GM19043 (cell line): ENCODE results near the gene RNF125.
A peak's percentile ranks its signal among the peaks of the same experiment; 100 is the strongest.
"Not testable (repeated sequence)": the region's sequence is repeated elsewhere in the genome, so short reads cannot be mapped to it uniquely, and the experiment has no call there.

Source experiments
- ATAC-seq: cut with Tn5 transposase; IDR thresholded peaks from one replicate; pipeline ENCODE4 v1.9.1; 2021; ENCODE audit warnings: low read depth; ENCODE audit not compliant: unreplicated experiment

The RNF125 gene

DNA sequence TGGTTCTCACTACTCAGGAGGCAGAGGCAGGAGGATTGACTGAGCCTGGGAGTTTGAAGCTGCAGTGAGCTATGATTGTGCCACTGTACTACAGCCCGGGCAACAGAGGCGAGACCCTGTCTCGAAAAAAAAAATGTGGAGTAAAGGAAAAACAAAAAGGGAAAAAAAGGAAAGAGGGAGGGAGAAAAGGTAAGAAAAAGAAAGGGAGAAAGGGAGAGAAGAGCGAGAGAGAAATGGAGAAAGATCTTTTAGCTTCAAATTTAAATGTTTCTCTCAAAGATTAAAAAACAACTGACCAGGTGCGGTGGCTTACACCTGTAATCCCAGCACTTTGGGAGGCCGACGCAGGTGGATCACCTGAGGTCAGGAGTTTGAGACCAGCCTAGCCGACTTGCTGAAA, 65.2 kb downstream of the RNF125 start:
- ATAC-seq, result no peak

- ATAC-seq, result no peak
Measured at GRCh38 chr18:32086881-32087280, 68.3 kb downstream of the RNF125 start.

- not testable (repeated sequence) for ATAC-seq
Measured at GRCh38 chr18:32090831-32091230, 72.2 kb downstream of the RNF125 start.

GRCh38 chr18:32091325-32091723, 72.7 kb downstream of the RNF125 start:
- ATAC-seq, result no peak

DNA sequence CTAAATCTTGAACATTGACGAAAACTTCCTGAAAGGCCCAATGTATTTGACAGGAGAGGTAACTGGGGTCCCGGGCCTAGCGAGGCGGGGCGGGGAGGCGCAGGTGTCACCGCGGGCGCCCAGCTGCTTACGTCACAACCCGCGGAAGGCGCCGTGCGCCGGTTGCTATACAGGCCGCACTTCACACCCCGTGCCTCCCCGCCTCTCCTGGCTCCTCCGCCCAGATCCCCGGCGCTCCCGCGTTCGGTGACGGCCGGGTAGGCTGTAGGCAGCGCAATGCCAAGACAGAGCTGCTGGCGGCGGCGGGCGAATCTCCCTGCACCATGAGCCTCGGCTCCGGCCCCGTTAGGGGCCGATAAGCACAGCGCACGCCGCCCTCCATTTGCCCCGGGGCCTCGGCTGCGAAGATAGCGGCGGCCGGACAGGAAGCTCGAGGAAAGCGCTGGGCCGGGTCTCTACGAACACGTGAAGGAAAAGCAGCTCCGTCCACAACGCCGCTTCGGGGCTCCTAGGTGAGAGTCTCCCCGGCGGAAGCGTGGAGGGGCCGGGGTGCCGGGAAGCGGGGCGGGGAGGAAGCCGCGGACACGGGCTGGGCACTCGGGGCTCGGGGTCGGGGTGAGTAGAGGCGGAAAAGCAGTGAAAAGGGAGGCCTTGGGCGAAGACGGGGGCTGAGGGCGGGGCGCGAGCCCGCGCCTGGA, 73.2 kb downstream of the RNF125 start, which contains the start of gene RNF138:
Gene RNF138, plus strand, starts transcription at position 151 of the 698 bp plus-strand sequence. CDS start 903 bp downstream, outside the sequence.
- ATAC-seq, result peak; percentile 47

DNA sequence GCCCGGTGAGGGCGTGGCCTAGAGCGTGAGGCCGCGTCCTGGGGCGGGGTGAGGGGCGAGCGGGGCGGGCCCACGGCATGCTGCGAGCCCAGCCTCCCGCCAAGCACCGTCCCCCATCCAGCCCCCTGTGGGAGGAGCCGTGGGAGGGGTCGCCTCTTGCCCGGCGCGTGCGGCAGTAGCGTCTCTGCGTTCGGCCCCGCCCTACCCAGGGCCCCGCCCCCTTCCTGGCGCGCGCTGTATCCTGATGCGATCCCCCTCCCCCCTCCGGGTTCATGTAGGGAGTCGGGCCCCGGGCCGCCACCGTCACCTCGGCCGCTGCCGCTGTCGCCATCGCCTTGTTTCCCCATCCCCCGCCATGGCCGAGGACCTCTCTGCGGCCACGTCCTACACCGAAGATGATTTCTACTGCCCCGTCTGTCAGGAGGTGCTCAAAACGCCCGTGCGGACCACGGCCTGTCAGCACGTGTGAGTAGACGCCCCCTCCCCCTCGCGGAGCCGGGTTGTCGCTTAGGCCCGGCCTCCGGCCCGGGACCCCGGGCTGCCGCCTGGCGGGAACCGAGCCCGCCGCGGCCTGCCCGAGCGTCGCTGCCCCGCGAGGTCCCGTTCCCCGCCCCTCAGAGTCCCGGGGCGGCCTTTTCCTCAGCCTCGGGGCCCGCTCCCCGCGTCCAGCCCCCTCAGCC, 73.9 kb downstream of the RNF125 start:
- peak; percentile 74 for ATAC-seq

GRCh38 chr18:32093102-32093511, 74.5 kb downstream of the RNF125 start:
- ATAC-seq, result peak; percentile 25

DNA sequence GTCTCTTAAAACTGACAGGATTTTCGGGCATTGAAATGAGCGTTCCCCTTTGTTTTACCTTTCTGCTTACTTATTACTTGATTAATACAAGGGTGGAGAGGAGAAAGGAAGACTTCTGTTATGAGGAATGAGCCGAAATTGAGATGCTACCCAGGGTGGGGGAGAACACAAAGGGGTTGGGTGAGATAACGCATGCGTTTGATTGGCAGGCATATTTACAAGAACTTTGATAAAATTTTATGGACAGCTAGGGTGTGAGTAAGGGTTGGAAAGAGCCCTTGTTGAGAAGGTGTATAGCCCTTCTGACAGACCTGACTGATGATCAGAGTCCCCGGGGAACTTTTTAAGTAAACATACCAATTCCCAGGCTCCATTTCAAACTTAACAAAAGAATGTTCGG, 74.9 kb downstream of the RNF125 start:
- no peak for ATAC-seq

GRCh38 chr18:32095192-32095899, 76.7 kb downstream of the RNF125 start:
- no peak for ATAC-seq

DNA sequence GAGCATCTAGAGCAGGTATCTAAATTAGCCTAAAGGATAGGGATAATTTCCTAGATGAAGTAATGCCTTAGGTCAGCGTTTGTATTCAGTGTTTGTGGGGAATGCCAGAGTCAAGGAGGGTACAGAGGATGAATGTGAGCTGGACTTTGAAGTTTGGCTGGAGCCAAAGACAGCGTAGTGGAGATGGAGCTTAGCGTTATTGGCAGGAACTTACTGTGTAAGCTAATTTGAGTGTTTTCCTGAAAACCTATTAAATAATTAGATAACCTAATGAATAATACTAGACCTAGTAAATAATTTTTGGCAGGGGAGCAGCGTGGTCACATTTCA, 77.2 kb downstream of the RNF125 start:
- no peak for ATAC-seq

DNA sequence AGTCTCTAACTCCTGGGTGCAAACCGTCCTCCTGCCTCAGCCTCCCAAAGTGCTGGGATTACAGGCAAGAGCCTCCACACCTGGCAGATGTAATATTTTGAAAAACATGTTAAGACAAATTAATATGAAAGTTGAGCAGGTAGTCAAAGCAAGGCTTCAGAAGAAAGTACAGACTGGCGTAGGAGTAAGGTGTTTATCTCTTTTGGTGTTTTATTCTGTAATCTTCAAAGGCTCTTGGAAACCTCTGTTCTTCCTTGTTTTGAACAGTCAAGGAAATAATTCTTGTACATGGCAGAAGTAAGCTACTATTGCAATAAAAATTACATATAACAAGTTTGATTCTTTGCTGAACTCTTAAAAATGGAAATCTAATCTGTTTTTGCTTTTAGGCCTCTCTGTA, 78.3 kb downstream of the RNF125 start:
- ATAC-seq, result no peak

DNA sequence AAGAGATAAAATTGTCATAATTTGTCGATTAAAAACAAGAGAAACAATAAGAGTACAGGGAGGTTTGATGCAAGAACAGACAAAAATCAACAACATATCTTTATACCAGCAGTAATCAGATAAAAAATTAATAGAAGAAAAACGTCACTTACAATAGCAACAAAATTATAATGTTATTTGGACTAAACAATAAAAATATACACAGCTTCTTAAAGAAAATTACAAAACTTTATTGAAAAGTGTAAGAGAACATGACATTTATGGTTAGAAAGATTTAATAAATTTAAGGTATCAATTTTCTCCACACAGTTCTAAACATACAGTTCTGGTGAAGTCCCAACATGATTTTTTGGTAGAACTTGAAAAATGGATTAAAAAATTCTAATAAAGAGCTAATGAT, 85.9 kb downstream of the RNF125 start:
- ATAC-seq, result no peak

DNA sequence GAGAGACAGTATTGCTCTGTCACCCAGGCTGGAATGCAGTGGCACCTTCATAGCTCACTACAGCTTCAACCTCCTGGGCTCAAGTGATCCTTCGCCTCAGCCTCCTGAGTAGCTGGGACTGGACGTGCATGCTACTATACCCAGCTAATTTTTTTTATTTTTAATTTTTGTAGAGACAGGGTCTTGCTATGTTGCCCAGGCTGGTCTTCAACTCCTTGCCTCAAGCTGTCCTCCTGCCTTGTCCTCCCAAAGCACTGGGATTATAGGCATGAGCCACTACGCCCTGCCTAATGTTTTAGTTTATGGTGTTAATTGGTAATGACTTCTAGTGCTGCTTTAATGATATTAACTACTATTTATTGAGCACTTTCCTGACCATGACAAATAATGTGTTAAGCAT, 91.4 kb downstream of the RNF125 start:
- no peak for ATAC-seq

DNA sequence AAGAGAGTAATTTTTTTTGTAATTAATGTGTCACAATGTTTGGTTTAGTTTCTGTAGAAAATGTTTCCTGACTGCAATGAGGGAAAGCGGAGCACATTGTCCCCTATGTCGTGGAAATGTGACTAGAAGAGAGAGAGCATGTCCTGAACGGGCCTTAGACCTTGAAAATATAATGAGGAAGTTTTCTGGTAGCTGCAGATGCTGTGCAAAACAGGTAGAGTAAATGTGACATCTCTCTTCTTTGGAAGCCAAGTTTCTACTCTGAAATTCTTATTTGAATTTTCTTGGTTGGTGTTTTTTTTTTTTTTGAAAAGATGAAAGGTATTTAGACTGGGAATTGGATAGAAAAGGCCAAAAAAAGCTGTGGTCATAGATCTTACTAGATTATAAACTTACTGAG, 93.1 kb downstream of the RNF125 start:
- no peak for ATAC-seq

DNA sequence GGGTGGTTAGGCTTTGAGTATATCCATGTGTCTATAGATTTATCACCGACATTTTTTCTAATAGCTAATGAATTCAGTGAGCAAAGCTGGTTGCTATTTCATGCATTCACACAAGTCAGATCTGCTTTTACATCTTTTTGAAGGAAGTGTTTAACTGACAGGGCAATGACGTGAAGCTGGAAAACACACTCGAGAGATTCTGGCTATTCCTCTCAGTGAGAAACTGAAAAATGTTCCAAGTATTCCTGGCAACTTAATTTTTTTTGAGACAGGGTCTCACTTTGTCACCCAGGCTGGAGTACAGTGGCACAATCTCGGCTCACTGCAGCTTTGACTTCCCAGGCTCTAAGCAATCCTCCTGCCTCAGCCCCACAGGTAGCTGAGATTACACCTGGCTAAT, 94.2 kb downstream of the RNF125 start:
- ATAC-seq, result no peak

DNA sequence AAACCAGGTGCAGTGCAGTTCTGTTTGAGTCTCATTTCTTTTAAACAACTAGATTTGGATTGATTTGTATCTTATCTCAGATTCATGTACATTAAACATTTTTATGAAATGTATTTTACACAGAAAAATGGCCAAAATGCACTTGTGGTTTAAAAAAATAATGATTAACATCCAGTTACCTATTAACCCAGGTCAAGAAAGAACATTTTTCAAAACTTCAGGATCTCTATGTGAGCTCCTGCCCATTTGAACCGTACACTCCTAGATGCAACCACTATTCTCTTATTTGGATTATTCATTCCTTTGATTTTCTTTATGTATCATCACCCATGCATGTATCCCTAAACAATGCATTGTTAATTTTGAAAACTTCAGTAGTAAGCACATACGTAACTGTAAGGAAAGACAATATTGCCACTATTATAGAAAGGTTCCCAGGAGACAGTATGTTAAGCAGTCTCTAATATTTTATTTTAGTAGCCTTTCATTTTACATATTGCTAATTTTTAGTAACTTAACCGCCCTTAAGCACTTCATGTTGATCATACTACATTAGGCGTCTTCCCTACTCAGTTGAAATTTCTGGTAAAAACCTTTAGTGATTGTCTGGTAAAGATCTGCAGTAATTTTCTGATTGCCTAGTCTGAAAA, 95.8 kb downstream of the RNF125 start:
- ATAC-seq, result no peak

DNA sequence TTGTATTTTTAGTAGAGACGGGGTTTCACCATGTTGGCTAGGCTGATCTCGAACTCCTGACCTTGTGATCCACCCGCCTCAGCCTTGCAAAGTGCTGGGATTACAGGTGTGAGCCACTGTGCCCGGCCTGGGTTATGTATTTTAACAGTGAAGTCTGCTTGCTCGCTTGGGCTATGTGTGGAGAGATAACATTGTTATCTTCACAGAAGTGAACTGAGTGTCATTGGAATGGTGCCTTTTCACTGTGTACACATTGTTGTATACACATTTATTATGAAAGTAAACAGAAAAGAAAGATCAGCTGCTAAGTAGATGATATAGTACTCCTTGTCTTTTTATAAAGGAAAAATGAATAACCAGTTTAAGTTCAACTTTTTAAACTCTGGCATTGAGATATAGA, 103.4 kb downstream of the RNF125 start:
- ATAC-seq, result no peak
